HepG2 (cell line): ENCODE measurements around the gene RNF208. TPM values are rescaled to one million over a fixed set of nuclear protein-coding genes. Genes with fewer than 3 reads are reported as not detected.
A peak's percentile ranks its signal among the peaks of the same experiment; 100 is the strongest.

Experiments
- ARNT2 ChIP-seq: sonication (generic); formaldehyde crosslinking; IDR thresholded peaks from 2 replicates; pipeline ENCODE4 v1.8.0; 2022; ENCODE audit warnings: mild to moderate bottlenecking, low read depth, missing genetic modification reagents, moderate library complexity
- CHCHD3 ChIP-seq: sonication (generic); formaldehyde crosslinking; IDR thresholded peaks from 2 replicates; pipeline ENCODE4 v1.8.0; 2022; ENCODE audit warnings: mild to moderate bottlenecking, missing genetic modification reagents, moderate library complexity
- GATAD2A ChIP-seq: IDR thresholded peaks from 2 replicates; pipeline ENCODE4 v1.6.1; 2016
- KMT2B ChIP-seq: IDR thresholded peaks from 2 replicates; pipeline ENCODE4 v1.6.1; 2016; ENCODE audit warnings: missing genetic modification reagents, missing compliant biosample characterization
- TFE3 ChIP-seq: IDR thresholded peaks from 2 replicates; pipeline ENCODE4 v1.6.1; 2016
- ZNF124 ChIP-seq: sonication (generic); formaldehyde crosslinking; IDR thresholded peaks from 2 replicates; pipeline ENCODE4 v1.4.0; 2020; ENCODE audit warnings: missing genetic modification reagents
- ZNF180 ChIP-seq: sonication (generic); formaldehyde crosslinking; IDR thresholded peaks from 2 replicates; pipeline ENCODE4 v1.4.0; 2020; ENCODE audit warnings: low read depth, missing genetic modification reagents, borderline replicate concordance
- ZNF30 ChIP-seq: sonication (generic); formaldehyde crosslinking; IDR thresholded peaks from 2 replicates; pipeline ENCODE4 v1.5.0; 2020; ENCODE audit warnings: mild to moderate bottlenecking, missing genetic modification reagents
- ZNF407 ChIP-seq: sonication (generic); formaldehyde crosslinking; IDR thresholded peaks from one replicate; pipeline ENCODE4 v1.5.1; 2020; ENCODE audit warnings: mild to moderate bottlenecking, missing genetic modification reagents; ENCODE audit errors: not compliant biosample characterization
- ZNF468 ChIP-seq: sonication (generic); formaldehyde crosslinking; IDR thresholded peaks from 2 replicates; pipeline ENCODE4 v1.8.0; 2022; ENCODE audit warnings: mild to moderate bottlenecking, moderate library complexity, missing genetic modification reagents
- ZNF567 ChIP-seq: sonication (generic); formaldehyde crosslinking; IDR thresholded peaks from 2 replicates; pipeline ENCODE4 v1.8.1; 2023; ENCODE audit warnings: mild to moderate bottlenecking, missing genetic modification reagents, borderline replicate concordance
- ZNF749 ChIP-seq: sonication (generic); formaldehyde crosslinking; IDR thresholded peaks from 2 replicates; pipeline ENCODE4 v1.8.0; 2022; ENCODE audit warnings: mild to moderate bottlenecking, missing genetic modification reagents, moderate library complexity, borderline replicate concordance
- polyA plus RNA-seq, 8 experiments: library from polyadenylated mRNA; depleted of rRNA in 3 of 8; stranded (reverse) in 7 of 8; unstranded in 1 of 8; fragments of >200 nt; fragmentation: Illumina TruSeq in 4 of 8; extraction: Trizol in 4 of 8; gene quantifications; 2 replicates each; pipeline versions ENCODE4 v1.2.1 to v1.2.3, GENCODE V29; 2011 to 2016; ENCODE audit warnings: low read depth in 4 of 8, missing spikeins in 1 of 8, mixed read lengths in 1 of 8; ENCODE audit not compliant: insufficient read depth in 1 of 8
- total RNA-seq, 5 experiments: library from RNA; depleted of rRNA; stranded (reverse); fragments of >200 nt; fragmentation: Illumina TruSeq; extraction: Trizol; gene quantifications; 2 replicates each; pipeline ENCODE4 v1.2.3, GENCODE V29; 2016; ENCODE audit warnings: low read depth in 1 of 5
- TF ChIP-seq, protein P1 (sequence below): fragments of 450-650 bp; IDR thresholded peaks from 2 replicates; pipeline ENCODE4 v1.6.1; 2016
- TF ChIP-seq, protein P2 (sequence below): sonication (generic); formaldehyde crosslinking; IDR thresholded peaks from 2 replicates; pipeline ENCODE4 v1.8.0; 2022; ENCODE audit warnings: low read depth, missing genetic modification reagents

Gene RNF208
- total and polyA plus RNA-seq, 2 of the 13 experiments (the other 11 are each of a cell fraction or from before 2014, with no cell fraction given), result 1.6 to 2.1 TPM

DNA sequence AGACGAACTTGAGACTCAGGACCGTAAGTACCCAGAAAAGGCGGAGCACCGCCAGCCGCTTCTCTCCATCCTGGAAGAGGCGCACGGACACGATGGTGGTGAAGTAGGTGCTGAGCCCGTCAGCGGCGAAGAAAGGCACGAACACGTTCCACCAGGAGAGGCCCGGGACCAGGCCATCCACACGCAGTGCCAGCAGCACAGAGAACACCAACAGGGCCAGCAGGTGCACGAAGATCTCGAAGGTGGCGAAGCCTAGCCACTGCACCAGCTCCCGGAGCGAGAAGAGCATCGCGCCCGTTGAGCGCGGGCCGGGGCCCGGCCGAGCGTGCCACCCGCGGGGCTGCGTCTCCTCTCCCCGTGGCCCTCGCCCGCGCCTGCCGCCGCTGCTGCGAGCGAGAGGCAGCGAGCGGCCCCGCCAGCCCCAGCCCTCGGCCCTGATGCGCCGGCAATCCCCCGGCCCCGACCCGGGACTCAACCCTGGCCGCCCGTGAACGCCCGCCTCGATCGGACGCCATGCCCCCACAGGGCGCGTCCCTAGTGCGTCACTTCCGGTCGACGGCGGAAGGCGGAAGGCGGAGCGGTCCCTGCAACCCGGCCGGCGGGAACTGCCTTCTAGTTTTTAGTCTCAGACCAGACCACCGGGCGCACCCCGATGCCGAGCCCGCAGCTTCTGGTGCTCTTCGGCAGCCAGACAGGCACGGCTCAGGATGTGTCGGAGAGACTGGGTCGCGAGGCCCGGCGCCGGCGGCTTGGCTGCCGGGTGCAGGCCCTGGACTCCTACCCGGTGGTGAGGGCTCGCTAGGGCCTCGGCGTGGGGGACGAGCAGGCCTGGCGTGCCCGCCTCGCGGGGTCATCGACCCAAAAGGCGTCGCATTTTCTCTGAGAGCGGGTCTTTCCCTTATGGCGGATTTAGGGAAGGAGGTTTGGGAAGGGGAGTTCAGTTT lies 16.6 kb downstream of the RNF208 start, which contains the start of the genes NDOR1 and TMEM203 (continued):
- TF ChIP-seq, protein P1, sequence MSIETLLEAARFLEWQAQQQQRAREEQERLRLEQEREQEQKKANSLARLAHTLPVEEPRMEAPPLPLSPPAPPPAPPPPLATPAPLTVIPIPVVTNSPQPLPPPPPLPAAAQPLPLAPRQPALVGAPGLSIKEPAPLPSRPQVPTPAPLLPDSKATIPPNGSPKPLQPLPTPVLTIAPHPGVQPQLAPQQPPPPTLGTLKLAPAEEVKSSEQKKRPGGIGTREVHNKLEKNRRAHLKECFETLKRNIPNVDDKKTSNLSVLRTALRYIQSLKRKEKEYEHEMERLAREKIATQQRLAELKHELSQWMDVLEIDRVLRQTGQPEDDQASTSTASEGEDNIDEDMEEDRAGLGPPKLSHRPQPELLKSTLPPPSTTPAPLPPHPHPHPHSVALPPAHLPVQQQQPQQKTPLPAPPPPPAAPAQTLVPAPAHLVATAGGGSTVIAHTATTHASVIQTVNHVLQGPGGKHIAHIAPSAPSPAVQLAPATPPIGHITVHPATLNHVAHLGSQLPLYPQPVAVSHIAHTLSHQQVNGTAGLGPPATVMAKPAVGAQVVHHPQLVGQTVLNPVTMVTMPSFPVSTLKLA, result 0 out of 2 replicates have a peak, but pooled peaks have one; percentile 18
- no peak; the same call in 1 of the 2 replicates for TF ChIP-seq ZNF567
- peak; percentile 63; the same call in 1 of the 2 replicates for TF ChIP-seq ZNF124 (CRISPR knock-in tag)
- 0 out of 2 replicates have a peak, but pooled peaks have one; percentile 40 for TF ChIP-seq ZNF30
- no peak; the same call in 1 of the 2 replicates for TF ChIP-seq ZNF749
- TF ChIP-seq CHCHD3, result 0 out of 2 replicates have a peak, but pooled peaks have one; percentile 68
- TF ChIP-seq ARNT2 (CRISPR knock-in tag), result peak; percentile 90
- TF ChIP-seq GATAD2A (CRISPR knock-in tag), result no peak
- no peak for TF ChIP-seq ZNF468 (CRISPR knock-in tag)
- TF ChIP-seq KMT2B (CRISPR knock-in tag), result peak; percentile 95
- TF ChIP-seq TFE3, result 0 out of 2 replicates have a peak, but pooled peaks have one; percentile 19
- TF ChIP-seq, protein P2, sequence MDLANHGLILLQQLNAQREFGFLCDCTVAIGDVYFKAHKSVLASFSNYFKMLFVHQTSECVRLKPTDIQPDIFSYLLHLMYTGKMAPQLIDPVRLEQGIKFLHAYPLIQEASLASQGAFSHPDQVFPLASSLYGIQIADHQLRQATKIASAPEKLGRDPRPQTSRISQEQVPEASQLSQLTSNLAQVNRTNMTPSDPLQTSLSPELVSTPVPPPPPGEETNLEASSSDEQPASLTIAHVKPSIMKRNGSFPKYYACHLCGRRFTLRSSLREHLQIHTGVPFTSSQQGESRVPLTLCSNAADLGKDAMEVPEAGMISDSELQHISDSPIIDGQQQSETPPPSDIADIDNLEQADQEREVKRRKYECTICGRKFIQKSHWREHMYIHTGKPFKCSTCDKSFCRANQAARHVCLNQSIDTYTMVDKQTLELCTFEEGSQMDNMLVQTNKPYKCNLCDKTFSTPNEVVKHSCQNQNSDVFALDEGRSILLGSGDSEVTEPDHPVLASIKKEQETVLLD (CRISPR knock-in tag), result peak; percentile 62
- TF ChIP-seq ZNF407 (CRISPR knock-in tag), result no peak
- TF ChIP-seq ZNF180 (CRISPR knock-in tag), result no peak
